Kidney (tissue), 14 donors: ENCODE data around the gene TMEM240. TPM values are rescaled to one million over a fixed set of nuclear protein-coding genes. Genes with fewer than 3 reads are reported as not detected.
"Not testable (repeated sequence)": the region's sequence is repeated elsewhere in the genome, so short reads cannot be mapped to it uniquely, and the experiment has no call there.

ENCODE experiments used
- DNase-seq, 5 donors: peaks; one replicate each; pipeline ENCODE4 v3.0.0-alpha.2; 2013 to 2020
- FAIRE-seq: peaks from 2 replicates; lab custom pipeline; 2012; peaks lifted over from hg19 to GRCh38; lab: Jason Lieb, UNC
- H3K27ac ChIP-seq, 2 donors: one replicate each; pipeline ENCODE4 v1.7.0; 2013; ENCODE audit warnings: low read depth in 2 of 2, low read length in 2 of 2, inconsistent platforms in 1 of 2
- H3K27me3 ChIP-seq: one replicate; pipeline ENCODE4 v1.7.1; 2013; ENCODE audit warnings: low read length, inconsistent platforms; ENCODE audit not compliant: control insufficient read depth, insufficient read depth
- H3K36me3 ChIP-seq, 3 donors: one replicate each; pipeline versions ENCODE4 v1.7.0 to v1.7.1; 2013; ENCODE audit warnings: low read length in 3 of 3, control low read depth in 1 of 3, inconsistent platforms in 1 of 3; ENCODE audit not compliant: insufficient read depth in 3 of 3, control insufficient read depth in 2 of 3
- H3K4me1 ChIP-seq, 3 donors: one replicate each; pipeline versions ENCODE4 v1.7.0 to v1.7.1; 2013; ENCODE audit warnings: low read length in 3 of 3, inconsistent platforms in 1 of 3, low read depth in 1 of 3; ENCODE audit not compliant: control insufficient read depth in 2 of 3, insufficient read depth in 2 of 3
- H3K4me3 ChIP-seq, 3 donors: one replicate each; pipeline versions ENCODE4 v1.7.0 to v1.8.1; 2013; ENCODE audit warnings: low read length in 3 of 3, control low read depth in 1 of 3, inconsistent platforms in 1 of 3
- H3K9ac ChIP-seq, 3 donors: one replicate each; pipeline versions ENCODE4 v1.7.0 to v1.7.1; 2013; ENCODE audit warnings: low read length in 3 of 3, control low read depth in 1 of 3, inconsistent platforms in 1 of 3
- H3K9me3 ChIP-seq, 3 donors: one replicate each; pipeline versions ENCODE4 v1.7.0 to v1.7.1; 2013; ENCODE audit warnings: low read length in 3 of 3, control low read depth in 1 of 3, inconsistent platforms in 1 of 3; ENCODE audit not compliant: control insufficient read depth in 2 of 3, insufficient read depth in 1 of 3
- CTCF ChIP-seq: IDR thresholded peaks from 3 replicates; pipeline ENCODE4 v1.5.1; 2012; ENCODE audit warnings: mild to moderate bottlenecking, moderate library complexity, borderline replicate concordance; ENCODE audit not compliant: insufficient read depth; ENCODE audit errors: extremely low read depth
- intact Hi-C: fragments of 100-400 bp; cut with DNase I; formaldehyde crosslinking; loops from one replicate; pipeline ENCODE4 v1.11.1; 2022
- polyA plus RNA-seq: library from polyadenylated mRNA; stranded (reverse); fragments of 350-450 nt; fragmentation: Illumina TruSeq; extraction: RNeasy Lipid Tissue Mini Kit (QIAGEN cat#74804); gene quantifications from one replicate; pipeline ENCODE4 v1.2.3, GENCODE V29; 2014; ENCODE audit warnings: low read depth, low replicate concordance; ENCODE audit not compliant: insufficient read depth
- total RNA-seq: library from RNA; stranded (reverse); fragmentation: NEBNext Ultra II Directional; extraction: Animal tissue kit (Norgen Biotek cat#: 25700); gene quantifications from one replicate; pipeline ENCODE4 v1.2.1, GENCODE V29; 2021
- donor health status: control.
- donor health status: control.
- donor health status: control.
- donor health status: control.
- donor health status: control.
- donor health status: DM: yes; HTN: yes; CAD: no.
- donor health status: Normal renal cell carcinoma (clear cell type).

TMEM240 gene
- total and polyA plus RNA-seq, 2 donors from 2014 or later: 1.7 to 1.9 TPM

- Histone ChIP-seq H3K4me3 (no peak overlapping the region), H3K36me3 (peaks cover 0 to 5% (median 0%) of the 10 kb centered on the region in 3 donors), H3K27me3 (no peaks in the 10 kb centered on the region), H3K4me1 (no peaks in the 10 kb centered on the region), H3K27ac (no peak overlapping the region), H3K9me3 (peaks cover 0 to 3% (median 0%) of the 10 kb centered on the region in 3 donors), H3K9ac (no peak overlapping the region)
- intact Hi-C loops: no loop called here
- DNase-seq (no peak), FAIRE-seq (no peak)
- TF ChIP-seq CTCF: no peak
These were observed 11.8 kb downstream of the TMEM240 start for GRCh38 chr1:1528301-1529267.

- DNase-seq (no peak), FAIRE-seq (no peak)
- H3K9ac ChIP-seq: no peak overlapping the region
- H3K9me3 ChIP-seq: peaks cover 0 to 3% (median 0%) of the 10 kb centered on the region in 3 donors
- intact Hi-C loops: no loop called here
- no peak overlapping the region for H3K4me3 ChIP-seq
- TF ChIP-seq CTCF: no peak
- H3K36me3 ChIP-seq: peaks cover 0 to 5% (median 0%) of the 10 kb centered on the region in 3 donors
- no peaks in the 10 kb centered on the region for H3K4me1 ChIP-seq
- no peaks in the 10 kb centered on the region for H3K27me3 ChIP-seq
- no peak overlapping the region for H3K27ac ChIP-seq
These were observed 13.2 kb downstream of the TMEM240 start for GRCh38 chr1:1527092-1527816.

- intact Hi-C loops, H3K4me1 ChIP-seq, DNase-seq, H3K27ac ChIP-seq, H3K9ac ChIP-seq, H3K9me3 ChIP-seq, H3K36me3 ChIP-seq, FAIRE-seq, H3K27me3 ChIP-seq, H3K4me3 ChIP-seq: not testable (repeated sequence)
These were observed 13.9 kb downstream of the TMEM240 start for GRCh38 chr1:1526476-1526875.

GRCh38 chr1:1524750-1525383, 15.6 kb downstream of the TMEM240 start:
- H3K27me3 ChIP-seq, H3K36me3 ChIP-seq, DNase-seq, intact Hi-C loops, FAIRE-seq, H3K9ac ChIP-seq, H3K4me3 ChIP-seq, H3K27ac ChIP-seq, H3K9me3 ChIP-seq, H3K4me1 ChIP-seq: not testable (repeated sequence)

- FAIRE-seq, H3K27me3 ChIP-seq, DNase-seq, H3K36me3 ChIP-seq, H3K27ac ChIP-seq, H3K4me3 ChIP-seq, H3K4me1 ChIP-seq, intact Hi-C loops, H3K9me3 ChIP-seq, H3K9ac ChIP-seq: not testable (repeated sequence)
These were observed 16.8 kb downstream of the TMEM240 start for GRCh38 chr1:1523651-1524050.

GRCh38 chr1:1523226-1523625, 17.2 kb downstream of the TMEM240 start:
- FAIRE-seq, H3K9ac ChIP-seq, intact Hi-C loops, H3K27me3 ChIP-seq, DNase-seq, H3K4me3 ChIP-seq, H3K27ac ChIP-seq, H3K4me1 ChIP-seq, H3K9me3 ChIP-seq, H3K36me3 ChIP-seq: not testable (repeated sequence)
